Activated effector memory CD4-positive, alpha-beta T cell treated with Interleukin-2 at 50 U/mL for 16 hours (primary cell): ENCODE data around the gene WWTR1.

Experiments used
- DNase-seq: peaks from one replicate; pipeline ENCODE4 v3.0.0-alpha.2; 2020

WWTR1 gene

DNA sequence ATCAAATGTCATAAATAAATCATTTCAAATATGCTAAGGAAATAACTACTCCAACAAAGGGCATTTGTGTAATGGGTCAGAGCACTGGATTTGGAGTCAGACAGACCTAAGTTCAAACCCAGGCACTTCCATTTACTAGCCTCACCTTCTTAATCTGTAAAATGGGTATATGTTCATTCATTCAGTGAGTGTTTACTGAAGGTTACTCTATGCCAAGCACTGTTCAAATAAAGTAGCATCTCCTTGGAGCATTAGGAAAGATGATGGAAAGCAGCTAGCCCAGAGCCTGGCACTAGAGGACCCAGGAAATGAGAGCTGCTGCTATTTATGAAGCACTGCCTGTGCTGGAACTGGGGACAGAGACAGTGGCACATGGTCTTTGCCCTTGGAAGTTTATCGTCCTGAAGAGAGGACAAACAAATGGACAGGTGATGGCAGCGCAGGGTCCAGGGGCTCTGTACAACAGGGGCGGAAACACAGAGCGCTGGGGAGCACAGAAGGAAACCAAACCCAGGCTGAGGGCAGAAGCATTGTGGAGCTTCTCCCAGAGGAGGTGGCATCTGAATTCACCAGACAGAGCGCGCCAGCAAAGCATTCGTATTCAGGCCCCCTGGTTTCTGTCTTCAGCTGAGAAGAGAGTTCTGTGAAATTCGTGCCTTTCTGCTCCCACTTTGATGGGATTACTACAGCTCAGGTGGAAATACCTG lies 164.4 kb downstream of the WWTR1 start:
- no peak for DNase-seq

DNA sequence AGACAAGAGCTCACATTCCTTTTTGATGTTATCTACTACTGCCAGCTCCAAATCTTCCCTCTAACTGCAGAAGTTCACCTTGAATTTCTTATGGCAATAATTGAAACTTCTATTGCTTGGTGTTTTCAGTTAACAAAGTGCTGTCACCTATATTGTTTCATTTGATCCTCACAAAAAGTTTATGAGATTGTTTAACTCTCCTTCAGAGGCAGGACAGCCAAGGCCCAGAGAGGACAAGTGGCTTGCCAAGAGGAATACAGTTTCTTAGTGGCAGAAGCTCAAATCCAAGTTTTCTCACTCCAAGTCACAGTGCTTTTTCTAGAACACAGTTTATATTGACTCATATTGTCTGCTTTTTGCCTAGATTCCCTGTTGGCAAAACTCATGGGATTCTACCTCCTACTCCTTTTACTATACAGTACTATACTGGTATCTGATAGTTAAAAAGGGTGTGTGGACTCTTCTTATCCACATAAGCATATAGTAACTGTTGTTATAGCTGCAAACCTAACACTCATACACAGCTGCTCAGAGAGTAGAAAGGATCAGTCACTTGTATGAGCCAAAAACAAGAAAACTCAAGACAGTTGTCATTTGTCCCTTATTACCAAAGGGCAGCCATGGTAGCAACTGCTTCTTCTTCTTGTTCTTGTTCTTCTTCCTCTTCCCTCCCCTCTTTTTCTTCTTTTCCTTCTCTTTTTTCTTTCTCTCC lies 167.4 kb downstream of the WWTR1 start:
- DNase-seq: no peak

DNA sequence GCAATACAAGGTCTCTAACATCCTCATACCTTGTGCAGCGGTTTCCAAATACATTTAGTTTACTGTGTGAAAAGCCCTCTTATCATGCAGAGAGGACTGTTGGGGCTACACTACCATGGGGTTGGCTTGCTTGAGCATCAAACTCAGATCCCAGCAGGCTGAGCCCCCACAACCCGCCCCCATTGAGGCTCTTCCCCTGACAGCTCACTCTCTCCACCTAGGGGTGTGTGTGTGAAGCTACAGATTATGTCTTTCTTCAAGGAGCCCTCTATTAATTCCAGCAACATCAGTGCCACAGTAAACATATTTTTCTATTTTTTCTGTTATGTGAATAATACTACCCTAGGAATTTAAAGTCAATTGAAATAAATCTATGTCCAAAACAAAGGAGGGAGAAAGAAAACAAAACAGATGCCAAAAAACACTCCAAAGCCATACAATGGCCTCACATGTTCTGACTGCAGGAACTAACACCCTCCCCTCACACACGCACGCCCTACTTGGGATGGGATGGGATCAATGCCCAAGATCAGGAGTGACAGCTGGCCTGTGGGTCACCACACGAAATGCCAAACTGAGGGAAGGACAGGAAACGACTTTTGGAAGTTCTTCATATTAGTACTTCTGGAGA lies 168.7 kb downstream of the WWTR1 start:
- DNase-seq: no peak

DNA sequence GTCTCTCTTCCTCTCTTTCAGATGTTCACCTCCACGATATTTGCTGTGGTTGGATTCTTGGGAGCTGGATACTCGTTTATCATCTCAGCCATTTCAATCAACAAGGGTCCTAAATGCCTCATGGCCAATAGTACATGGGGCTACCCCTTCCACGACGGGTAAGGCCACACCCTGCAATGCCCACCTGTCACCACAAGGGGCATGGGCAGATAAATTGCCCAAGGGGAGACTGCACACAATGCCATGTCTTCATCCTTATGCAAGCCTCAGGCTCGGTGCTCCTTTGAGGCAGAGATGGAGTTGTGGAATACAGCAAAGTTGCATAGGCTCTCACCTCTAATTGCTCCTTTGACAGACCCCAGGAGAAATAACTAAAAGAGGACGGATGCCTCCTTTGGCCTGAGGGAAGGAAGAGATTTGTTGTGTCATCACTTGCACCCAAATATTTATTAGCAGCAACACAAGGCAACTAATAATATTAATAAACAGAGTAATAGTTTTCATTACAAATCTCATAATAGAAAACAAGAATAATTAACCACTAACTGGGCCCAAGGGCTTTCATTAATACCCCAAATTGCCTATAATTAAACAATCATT lies 170.1 kb downstream of the WWTR1 start:
- no peak for DNase-seq

DNA sequence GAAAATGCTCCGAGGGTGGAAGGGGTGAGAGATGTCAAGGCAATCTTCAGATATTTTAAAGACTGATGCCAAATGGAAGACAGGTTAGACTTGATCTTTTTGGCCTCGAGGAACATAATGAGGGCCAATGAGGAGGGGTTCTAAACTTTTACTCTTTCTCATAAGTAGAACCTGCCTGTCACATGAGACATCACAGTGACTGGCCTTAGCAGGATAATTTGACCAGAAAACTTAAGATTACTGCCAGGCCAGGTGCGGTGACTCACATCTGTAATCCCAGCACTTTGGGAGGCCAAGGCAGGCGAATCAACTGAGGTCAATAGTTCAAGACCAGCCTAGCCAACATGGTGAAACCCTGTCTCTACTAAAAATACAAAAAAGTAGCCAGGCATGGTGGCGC lies 171.1 kb downstream of the WWTR1 start:
- no peak for DNase-seq

DNA sequence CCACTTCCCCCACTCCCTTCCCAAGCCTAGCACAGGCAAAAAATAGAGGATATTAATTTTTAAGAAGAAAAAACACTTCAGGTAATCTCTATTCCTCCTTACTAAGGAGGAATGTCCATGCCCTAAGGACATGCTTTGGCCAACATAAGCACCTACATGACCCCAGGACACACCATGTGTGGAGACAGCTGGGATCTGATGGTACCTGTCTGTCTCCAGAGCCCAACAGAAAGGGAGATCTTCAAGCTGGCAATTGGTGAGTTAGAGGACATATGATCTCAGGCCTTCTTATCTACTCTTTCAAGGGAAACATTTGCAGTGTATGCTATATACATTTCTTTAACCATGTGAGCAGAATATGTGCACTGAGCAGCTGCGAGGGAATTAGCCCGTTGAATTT lies 176.3 kb downstream of the WWTR1 start:
- DNase-seq: no peak

DNA sequence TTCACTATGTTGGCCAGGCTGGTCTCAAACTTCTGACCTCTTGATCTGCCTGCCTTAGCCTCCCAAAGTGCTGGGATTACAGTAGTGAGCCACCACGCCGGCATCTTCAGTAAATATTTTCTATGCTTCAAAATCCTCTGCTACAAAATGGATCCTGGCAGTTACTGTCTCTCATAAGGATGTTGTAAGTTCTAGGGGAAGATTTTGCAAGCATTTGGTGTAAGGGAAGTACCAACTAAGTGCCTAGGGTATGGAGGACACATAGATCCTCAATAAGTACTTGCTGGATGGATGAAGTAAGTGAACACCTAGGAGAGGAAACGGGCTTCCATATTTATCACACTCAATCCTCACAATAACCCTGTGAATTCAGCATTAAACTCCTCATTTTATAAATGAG lies 176.8 kb downstream of the WWTR1 start:
- no peak for DNase-seq

DNA sequence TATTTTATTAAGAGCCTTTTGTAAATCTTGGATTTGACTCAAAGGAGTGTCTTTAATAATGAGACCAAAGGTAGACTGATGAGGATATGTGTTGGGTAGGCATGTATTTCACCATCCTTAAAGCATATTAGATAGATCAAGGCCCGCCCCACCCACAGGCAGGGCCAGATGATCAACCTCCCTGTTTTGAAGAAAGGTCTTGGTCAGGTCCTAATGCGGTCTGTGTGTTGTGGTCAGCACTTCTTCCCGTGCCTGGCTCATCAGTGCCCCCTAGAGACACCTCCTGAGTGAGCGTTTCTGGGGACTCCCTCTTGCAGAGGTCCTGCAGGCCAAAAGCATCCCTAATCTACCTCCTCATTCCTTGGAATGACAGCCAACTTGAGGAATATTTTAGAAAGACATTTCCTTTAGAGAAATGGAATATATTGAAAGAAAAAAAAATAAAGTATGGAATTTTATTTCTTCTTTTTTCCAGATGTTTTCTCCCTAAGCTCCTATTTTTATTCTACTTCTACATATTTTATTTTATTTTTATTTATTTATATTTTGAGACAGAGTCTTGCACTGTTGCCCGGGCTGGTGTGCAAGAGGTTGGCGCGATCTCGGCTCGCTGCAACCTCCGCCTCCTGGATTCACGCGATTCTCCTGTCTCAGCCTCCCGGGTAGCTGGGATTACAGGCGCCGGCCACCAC lies 177.4 kb downstream of the WWTR1 start:
- no peak for DNase-seq

DNA sequence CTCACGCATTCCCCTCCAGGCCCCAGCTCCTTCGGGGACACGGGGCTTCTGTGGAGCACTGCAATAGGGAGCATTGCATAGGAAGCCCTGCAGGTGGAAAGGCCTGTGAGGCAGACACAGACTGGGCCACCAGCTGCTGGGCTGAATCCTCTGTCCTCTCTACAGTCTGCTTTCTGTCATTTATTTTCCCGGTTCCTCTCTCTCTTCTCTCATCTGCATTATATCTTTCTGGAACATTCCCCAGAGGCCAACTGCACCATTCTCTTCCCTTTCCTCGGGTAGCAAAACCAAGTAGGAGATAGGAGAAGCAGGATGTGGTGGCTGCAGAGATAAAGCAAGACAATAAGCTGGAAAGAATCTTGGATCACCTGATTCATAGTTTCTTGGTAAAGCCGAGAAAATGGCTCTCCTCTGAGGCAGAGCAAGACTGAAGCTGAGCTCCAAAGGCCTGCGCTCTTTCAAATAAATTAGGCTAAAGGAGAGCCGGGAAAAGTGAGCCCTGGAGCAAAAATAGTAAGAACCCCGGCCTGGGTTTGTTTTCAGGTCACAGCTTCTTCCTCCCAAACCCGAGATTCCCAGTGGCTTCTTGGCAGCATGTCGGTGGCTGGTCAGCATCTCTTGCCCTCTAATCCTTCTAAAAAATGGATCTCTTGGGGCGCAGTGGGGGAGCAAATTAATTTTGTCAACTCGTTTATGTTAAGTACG lies 178.1 kb downstream of the WWTR1 start:
- DNase-seq: no peak

DNA sequence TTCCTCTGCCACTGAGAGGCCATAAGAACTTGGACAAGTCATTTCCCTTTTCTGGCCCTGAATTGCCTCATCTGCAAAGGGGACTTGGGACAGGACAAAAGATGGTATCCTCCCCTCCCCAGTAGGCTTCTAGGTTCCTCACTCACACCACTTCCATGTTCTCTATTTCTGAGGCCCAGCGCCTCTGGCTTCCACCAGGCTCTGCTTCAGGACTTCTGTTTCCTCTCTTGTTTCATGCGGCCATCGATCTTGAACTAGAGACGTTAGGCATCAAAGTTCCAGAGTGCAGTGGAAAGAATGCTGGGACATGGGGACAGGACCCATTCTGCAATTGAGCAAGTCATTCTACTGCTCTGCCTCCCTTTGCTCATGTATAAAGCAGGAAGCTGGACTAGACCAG lies 181.6 kb downstream of the WWTR1 start:
- DNase-seq: no peak

DNA sequence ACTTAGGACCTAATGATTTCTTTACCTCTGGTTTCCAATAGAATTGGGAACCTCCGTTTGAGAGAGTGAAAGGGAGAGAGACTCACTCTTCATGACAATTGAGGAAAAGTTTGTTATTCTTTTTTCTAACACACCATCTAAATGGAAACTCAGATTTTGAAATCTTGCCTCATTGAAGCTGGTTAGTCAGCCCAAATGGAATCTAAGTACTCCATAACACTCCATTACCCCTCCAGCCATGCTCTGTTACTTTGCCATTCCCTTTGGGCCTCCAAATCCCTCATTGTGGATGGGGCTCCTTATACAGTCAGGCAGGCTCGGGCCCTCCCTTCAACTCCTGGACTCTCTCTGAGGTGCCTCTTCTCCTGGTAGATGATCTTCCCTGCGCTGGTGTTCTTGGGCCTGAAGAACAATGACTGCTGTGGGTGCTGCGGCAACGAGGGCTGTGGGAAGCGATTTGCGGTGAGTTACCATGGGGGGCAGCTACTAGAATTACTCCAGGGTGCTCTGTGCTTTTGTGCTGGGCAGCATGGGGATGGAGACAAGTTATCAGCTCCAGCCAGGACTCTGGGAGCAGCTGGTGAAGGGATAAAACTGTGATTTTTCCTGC lies 182.3 kb downstream of the WWTR1 start:
- DNase-seq: no peak

DNA sequence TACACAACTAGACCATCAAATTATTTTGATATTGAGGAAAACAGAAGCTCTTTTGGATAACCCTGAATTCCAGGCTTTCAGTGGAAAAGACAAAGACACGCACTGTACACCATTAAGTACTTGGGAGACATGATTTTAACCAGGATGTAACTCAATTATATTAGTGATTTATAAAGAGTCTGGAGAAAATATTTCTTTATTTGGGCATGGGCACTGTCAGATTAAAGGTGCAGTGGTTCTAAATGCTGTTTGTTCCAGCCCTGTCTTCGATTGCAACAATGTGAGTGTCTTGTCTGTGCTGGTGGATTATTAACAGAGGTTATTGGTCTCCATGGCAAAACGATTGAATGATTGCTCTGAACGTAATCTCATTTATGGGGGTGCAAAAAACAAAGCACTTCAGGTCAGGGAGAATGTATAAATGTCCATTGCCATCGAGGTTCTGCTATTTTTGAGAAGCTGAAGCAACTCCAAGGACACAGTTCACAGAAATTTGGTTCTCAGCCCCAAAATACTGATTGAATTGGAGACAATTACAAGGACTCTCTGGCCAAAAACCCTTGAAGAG lies 183.5 kb downstream of the WWTR1 start, which contains the start of gene TM4SF4:
Gene TM4SF4 (plus strand): TSS at position 448 of the 568 bp plus-strand sequence. CDS start 181 bp downstream, outside the sequence.
- no peak for DNase-seq

DNA sequence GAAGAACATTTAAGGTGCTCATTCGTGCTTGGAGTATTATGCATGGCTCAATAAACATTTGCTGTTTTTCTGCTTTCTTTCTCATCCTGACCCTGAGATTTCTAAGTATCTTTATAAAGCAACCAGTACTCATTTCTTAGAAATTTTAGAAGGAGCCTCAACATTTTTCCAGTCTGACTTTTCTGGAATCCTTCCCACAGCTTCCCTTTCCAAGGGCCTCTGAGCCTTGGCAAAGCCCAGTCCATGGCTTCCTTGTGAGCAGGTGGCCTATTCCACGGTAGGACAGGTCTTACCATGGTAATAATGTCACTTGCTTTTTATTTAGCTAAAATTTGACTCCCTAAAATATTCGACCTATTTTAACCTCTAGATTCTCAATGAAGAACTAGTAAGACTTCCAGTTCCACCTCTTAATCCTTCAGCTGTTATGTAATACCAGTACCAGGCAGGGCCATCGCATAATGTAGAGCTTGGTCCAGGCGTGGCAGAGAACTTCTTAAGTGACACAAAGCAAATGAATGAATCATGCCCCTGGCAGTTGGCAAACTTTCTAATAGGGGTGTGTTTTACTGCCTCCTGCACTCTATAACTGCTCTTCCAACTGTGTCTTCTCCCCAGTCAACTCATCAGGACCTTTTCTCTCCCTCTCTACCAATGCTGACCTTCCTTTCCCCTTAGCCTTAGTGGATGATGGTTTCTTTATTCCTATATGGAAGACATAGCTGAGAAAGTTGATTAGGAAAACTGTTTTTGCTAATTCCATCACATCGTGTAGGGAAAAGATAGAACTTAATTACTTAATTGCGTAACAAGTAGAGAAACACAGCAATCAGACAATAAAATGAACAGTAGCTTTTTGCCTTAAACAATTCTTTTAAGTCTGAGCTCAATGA lies 184.2 kb downstream of the WWTR1 start:
- DNase-seq: no peak

DNA sequence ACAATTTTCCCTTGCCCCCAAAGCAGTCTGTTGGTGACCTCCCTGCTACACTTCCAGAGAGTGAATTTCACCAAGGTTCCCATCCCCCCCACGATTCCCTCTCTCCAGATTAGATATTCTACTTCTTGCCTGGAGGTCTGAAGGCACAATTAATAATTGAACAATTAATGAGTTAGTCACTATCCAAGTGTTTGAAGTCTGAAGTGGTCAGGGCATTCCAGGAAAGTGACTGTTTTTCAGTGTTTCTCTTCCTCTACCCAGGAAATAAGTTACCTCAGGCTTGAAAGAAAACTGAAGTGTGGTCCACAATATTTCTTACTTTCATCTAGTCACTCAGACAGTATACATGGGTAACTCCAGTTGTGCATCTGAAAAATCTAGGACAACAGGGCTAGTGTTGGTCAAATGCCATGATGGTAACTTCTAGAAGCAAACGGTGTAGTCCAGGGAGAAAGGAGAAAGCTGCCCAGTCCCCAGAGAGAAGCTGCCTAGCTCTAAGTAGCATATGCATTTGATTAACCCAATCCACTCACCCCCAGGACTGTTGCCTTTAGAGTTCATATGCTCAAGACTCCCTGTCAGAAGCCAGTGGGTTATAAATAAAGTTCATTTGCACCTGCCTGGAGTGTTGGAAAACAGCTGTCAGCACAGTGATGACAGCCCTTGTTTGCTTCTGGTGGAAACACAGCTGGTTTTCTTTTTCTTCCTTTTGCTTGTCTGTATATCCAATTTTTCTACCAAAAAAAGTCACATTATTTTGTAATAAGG lies 185.6 kb downstream of the WWTR1 start:
- no peak for DNase-seq

DNA sequence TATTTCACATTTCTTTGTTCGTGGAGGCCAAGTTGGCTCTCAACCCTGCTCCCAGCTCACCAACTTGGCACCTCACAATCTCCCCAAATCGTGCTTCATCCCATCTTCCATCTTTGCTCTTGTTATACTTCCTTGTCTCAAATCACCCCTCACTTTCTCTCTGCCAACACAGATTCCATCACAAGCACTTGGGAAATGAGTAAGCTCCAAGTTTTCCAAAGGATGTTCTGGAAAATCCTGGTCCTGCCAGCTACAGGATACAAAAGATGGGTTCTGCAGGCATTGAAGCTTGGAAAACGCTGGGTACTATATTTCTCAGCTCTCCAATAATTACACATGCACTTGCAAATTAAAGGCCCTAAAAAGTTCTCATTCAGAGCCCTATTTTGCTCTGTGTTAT lies 187.4 kb downstream of the WWTR1 start:
- no peak for DNase-seq

DNA sequence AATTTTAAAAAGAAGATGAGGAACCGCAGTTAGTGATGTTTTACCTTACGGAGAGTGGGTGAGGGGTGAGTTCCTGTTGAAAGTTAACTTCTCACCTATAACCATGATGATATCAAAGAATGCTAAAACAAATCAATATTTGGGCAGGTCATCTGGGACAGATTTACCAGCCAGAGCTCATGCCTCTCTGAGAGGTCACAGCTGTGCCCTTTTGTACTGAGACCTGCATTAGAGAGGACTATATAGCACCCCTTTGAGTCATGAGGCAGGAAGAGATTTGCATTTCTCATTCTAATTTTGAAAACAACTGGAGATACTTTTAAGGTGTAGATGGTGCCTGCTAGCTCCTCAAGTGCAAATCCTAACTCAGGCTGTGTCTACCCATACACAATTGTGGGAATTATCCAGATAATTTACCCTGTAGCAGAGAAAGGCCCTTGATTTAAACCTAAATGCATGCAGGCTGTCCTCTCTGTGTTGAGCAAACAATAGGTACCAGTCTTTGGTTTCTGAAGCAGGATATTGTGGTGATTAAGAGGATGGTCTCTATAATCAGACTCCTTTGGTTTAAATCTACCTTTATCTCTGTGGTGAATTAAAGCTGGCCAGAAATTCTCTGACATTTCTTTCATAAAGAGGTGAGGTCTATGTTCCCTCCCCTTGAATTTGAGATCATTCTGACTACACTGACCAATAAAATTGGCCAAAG lies 189.2 kb downstream of the WWTR1 start:
- DNase-seq: no peak
